C4-2B (cell line): ENCODE results near the gene SH3PXD2B.

Source experiments
- H3K27ac ChIP-seq: fragments of 450-650 bp; 2 replicates; pipeline ENCODE4 v1.5.1; 2017
- CTCF ChIP-seq: fragments of 450-650 bp; conservative IDR thresholded peaks from 2 replicates; pipeline ENCODE4 v1.5.1; 2017; ENCODE audit warnings: mild to moderate bottlenecking
- ZFX ChIP-seq: fragments of 450-650 bp; IDR thresholded peaks from 2 replicates; pipeline ENCODE4 v1.6.1; 2017

SH3PXD2B gene

GRCh38 chr5:172444626-172445365 is 9.5 kb downstream of the SH3PXD2B start:
- H3K27ac ChIP-seq, result no peak overlapping the region
- TF ChIP-seq CTCF (no peak), ZFX (no peak)

GRCh38 chr5:172444110-172444510 is 10.2 kb downstream of the SH3PXD2B start:
- TF ChIP-seq CTCF (no peak), ZFX (no peak)
- peak overlapping the region; percentile 16; the same call in 1 of the 2 replicates for H3K27ac ChIP-seq

GRCh38 chr5:172443441-172444109 is 10.8 kb downstream of the SH3PXD2B start:
- H3K27ac ChIP-seq, result peak overlapping the region; percentile 16; the same call in 1 of the 2 replicates
- no peak for TF ChIP-seq CTCF
- no peak for TF ChIP-seq ZFX

GRCh38 chr5:172442592-172442991 is 11.7 kb downstream of the SH3PXD2B start:
- no peak overlapping the region for H3K27ac ChIP-seq

GRCh38 chr5:172441262-172441751 is 13.0 kb downstream of the SH3PXD2B start:
- TF ChIP-seq CTCF (no peak), ZFX (no peak)
- no peak overlapping the region for H3K27ac ChIP-seq

More at GRCh38 chr5:172442592-172442991, 11.7 kb downstream of the SH3PXD2B start:
- TF ChIP-seq ZFX (no peak), CTCF (no peak)

- no peak overlapping the region for H3K27ac ChIP-seq
- TF ChIP-seq ZFX (no peak), CTCF (no peak)
These were observed 13.8 kb downstream of the SH3PXD2B start for GRCh38 chr5:172440486-172440885.
